ENCODE data around the gene SPG7. TPM values are rescaled to one million over a fixed set of nuclear protein-coding genes. Genes with fewer than 3 reads are reported as not detected.

Gene SPG7
- total RNA-seq, 3 donors from 2014 or later = 76.1 to 88.4 (median 78.5) TPM

- Mint-ChIP-seq H3K36me3 (ENCODE audit: insufficient read depth) (peaks cover 24% of the 10 kb centered on the region), H3K27me3 (ENCODE audit: low read depth) (no peaks in the 10 kb centered on the region)
These were observed 8.9 kb downstream of the SPG7 start for GRCh38 chr16:89517128-89517527.

GRCh38 chr16:89519881-89520280, 11.7 kb downstream of the SPG7 start:
- peaks cover 28% of the 10 kb centered on the region for H3K36me3 Mint-ChIP-seq (ENCODE audit: insufficient read depth)
- no peaks in the 10 kb centered on the region for H3K27me3 Mint-ChIP-seq (ENCODE audit: low read depth)
- DNase-seq (no peak), ATAC-seq (no peak)
- no peak overlapping the region for H3K4me3 Mint-ChIP-seq
- peaks cover 3% of the 10 kb centered on the region for H3K4me1 Mint-ChIP-seq (ENCODE audit: low read depth)
- no peaks in the 10 kb centered on the region for H3K9me3 Mint-ChIP-seq

More at GRCh38 chr16:89517128-89517527, 8.9 kb downstream of the SPG7 start:
- no peak for ATAC-seq
- H3K9me3 Mint-ChIP-seq = no peaks in the 10 kb centered on the region
- no peak overlapping the region for H3K4me3 Mint-ChIP-seq
- DNase-seq = no peak
- peaks cover 3% of the 10 kb centered on the region for H3K4me1 Mint-ChIP-seq (ENCODE audit: low read depth)

GRCh38 chr16:89522287-89522686, 14.1 kb downstream of the SPG7 start:
- H3K4me1 Mint-ChIP-seq (ENCODE audit: low read depth) = peaks cover 3% of the 10 kb centered on the region
- H3K27me3 Mint-ChIP-seq (ENCODE audit: low read depth) = no peaks in the 10 kb centered on the region
- no peak for ATAC-seq
- peaks cover 31% of the 10 kb centered on the region for H3K36me3 Mint-ChIP-seq (ENCODE audit: insufficient read depth)
- H3K4me3 Mint-ChIP-seq = no peak overlapping the region
- DNase-seq = no peak
- no peaks in the 10 kb centered on the region for H3K9me3 Mint-ChIP-seq

GRCh38 chr16:89523680-89524344, 15.6 kb downstream of the SPG7 start:
- H3K4me3 Mint-ChIP-seq = no peak overlapping the region
- DNase-seq (no peak), ATAC-seq (no peak)
- H3K4me1 Mint-ChIP-seq (ENCODE audit: low read depth) = peaks cover 3% of the 10 kb centered on the region
- no peaks in the 10 kb centered on the region for H3K27me3 Mint-ChIP-seq (ENCODE audit: low read depth)
- peaks cover 23% of the 10 kb centered on the region for H3K36me3 Mint-ChIP-seq (ENCODE audit: insufficient read depth)
- H3K9me3 Mint-ChIP-seq = no peaks in the 10 kb centered on the region

- peaks cover 26% of the 10 kb centered on the region for H3K36me3 Mint-ChIP-seq (ENCODE audit: insufficient read depth)
- no peaks in the 10 kb centered on the region for H3K4me1 Mint-ChIP-seq (ENCODE audit: low read depth)
- DNase-seq (no peak), ATAC-seq (no peak)
- no peak overlapping the region for H3K4me3 Mint-ChIP-seq
- no peaks in the 10 kb centered on the region for H3K9me3 Mint-ChIP-seq
- H3K27me3 Mint-ChIP-seq (ENCODE audit: low read depth) = no peaks in the 10 kb centered on the region
These were observed 17.1 kb downstream of the SPG7 start for GRCh38 chr16:89525146-89525913.

GRCh38 chr16:89529097-89529496, 20.9 kb downstream of the SPG7 start:
- H3K27me3 Mint-ChIP-seq (ENCODE audit: low read depth) = no peaks in the 10 kb centered on the region
- H3K4me3 Mint-ChIP-seq = no peak overlapping the region
- H3K36me3 Mint-ChIP-seq (ENCODE audit: insufficient read depth) = peaks cover 29% of the 10 kb centered on the region
- no peaks in the 10 kb centered on the region for H3K9me3 Mint-ChIP-seq
- ATAC-seq (no peak), DNase-seq (no peak)
- peaks cover 6% of the 10 kb centered on the region for H3K4me1 Mint-ChIP-seq (ENCODE audit: low read depth)

GRCh38 chr16:89530401-89531381, 22.5 kb downstream of the SPG7 start:
- Mint-ChIP-seq H3K27me3 (ENCODE audit: low read depth) (no peaks in the 10 kb centered on the region), H3K9me3 (no peaks in the 10 kb centered on the region), H3K4me1 (ENCODE audit: low read depth) (peaks cover 20% of the 10 kb centered on the region), H3K4me3 (no peak overlapping the region), H3K36me3 (ENCODE audit: insufficient read depth) (peaks cover 32% of the 10 kb centered on the region)
- no peak for ATAC-seq
- DNase-seq = no peak

- Mint-ChIP-seq H3K4me3 (no peak overlapping the region), H3K36me3 (ENCODE audit: insufficient read depth) (peaks cover 33% of the 10 kb centered on the region), H3K9me3 (no peaks in the 10 kb centered on the region), H3K27me3 (ENCODE audit: low read depth) (no peaks in the 10 kb centered on the region), H3K4me1 (ENCODE audit: low read depth) (peaks cover 20% of the 10 kb centered on the region)
- DNase-seq = no peak
- no peak for ATAC-seq
These were observed 23.8 kb downstream of the SPG7 start for GRCh38 chr16:89531821-89532526.

- peak; percentile 60 to 79 for ATAC-seq
- no peaks in the 10 kb centered on the region for H3K27me3 Mint-ChIP-seq (ENCODE audit: low read depth)
- no peaks in the 10 kb centered on the region for H3K9me3 Mint-ChIP-seq
- peaks cover 23% of the 10 kb centered on the region for H3K36me3 Mint-ChIP-seq (ENCODE audit: insufficient read depth)
- peak; percentile 11 for DNase-seq
- H3K4me3 Mint-ChIP-seq = peak overlapping the region; percentile 46
- H3K4me1 Mint-ChIP-seq (ENCODE audit: low read depth) = peaks cover 20% of the 10 kb centered on the region
These were observed 26.1 kb downstream of the SPG7 start for GRCh38 chr16:89534252-89534756.

GRCh38 chr16:89536371-89536770, 28.2 kb downstream of the SPG7 start:
- H3K4me3 Mint-ChIP-seq = no peak overlapping the region
- DNase-seq (no peak), ATAC-seq (no peak)
- H3K9me3 Mint-ChIP-seq = no peaks in the 10 kb centered on the region
- H3K4me1 Mint-ChIP-seq (ENCODE audit: low read depth) = peaks cover 20% of the 10 kb centered on the region
- H3K27me3 Mint-ChIP-seq (ENCODE audit: low read depth) = no peaks in the 10 kb centered on the region
- H3K36me3 Mint-ChIP-seq (ENCODE audit: insufficient read depth) = peaks cover 27% of the 10 kb centered on the region

- DNase-seq (no peak), ATAC-seq (no peak)
- peaks cover 20% of the 10 kb centered on the region for H3K4me1 Mint-ChIP-seq (ENCODE audit: low read depth)
- no peaks in the 10 kb centered on the region for H3K9me3 Mint-ChIP-seq
- no peaks in the 10 kb centered on the region for H3K27me3 Mint-ChIP-seq (ENCODE audit: low read depth)
- H3K36me3 Mint-ChIP-seq (ENCODE audit: insufficient read depth) = peaks cover 24% of the 10 kb centered on the region
- H3K4me3 Mint-ChIP-seq = no peak overlapping the region
These were observed 28.8 kb downstream of the SPG7 start for GRCh38 chr16:89536886-89537548.

- DNase-seq = no peak
- no peak for ATAC-seq
- Mint-ChIP-seq H3K36me3 (ENCODE audit: insufficient read depth) (peaks cover 23% of the 10 kb centered on the region), H3K4me3 (no peak overlapping the region), H3K4me1 (ENCODE audit: low read depth) (peaks cover 20% of the 10 kb centered on the region), H3K27me3 (ENCODE audit: low read depth) (no peaks in the 10 kb centered on the region), H3K9me3 (no peaks in the 10 kb centered on the region)
These were observed 29.3 kb downstream of the SPG7 start for GRCh38 chr16:89537549-89537925.

GRCh38 chr16:89538286-89538685, 30.1 kb downstream of the SPG7 start:
- H3K4me1 Mint-ChIP-seq (ENCODE audit: low read depth) = peaks cover 20% of the 10 kb centered on the region
- DNase-seq (no peak), ATAC-seq (no peak)
- H3K4me3 Mint-ChIP-seq = no peak overlapping the region
- no peaks in the 10 kb centered on the region for H3K27me3 Mint-ChIP-seq (ENCODE audit: low read depth)
- peaks cover 24% of the 10 kb centered on the region for H3K36me3 Mint-ChIP-seq (ENCODE audit: insufficient read depth)
- no peaks in the 10 kb centered on the region for H3K9me3 Mint-ChIP-seq

Measured in activated T-cell treated with anti-CD3 and anti-CD28 coated beads, Interleukin-2, amount 50 U/mL, for 4 hours (primary cell).